NOMO-1 (cell line): Measurements from ENCODE around the gene GATA5.
A peak's percentile ranks its signal among the peaks of the same experiment; 100 is the strongest.
"Not testable (repeated sequence)": the region's sequence is repeated elsewhere in the genome, so short reads cannot be mapped to it uniquely, and the experiment has no call there.

Experiments
- DNase-seq, 2 experiments: peaks; one replicate each; lab custom pipeline; 2025; ENCODE audit not compliant: unreplicated experiment in 2 of 2; lab: John Stamatoyannopoulos, UW

Gene GATA5

DNA sequence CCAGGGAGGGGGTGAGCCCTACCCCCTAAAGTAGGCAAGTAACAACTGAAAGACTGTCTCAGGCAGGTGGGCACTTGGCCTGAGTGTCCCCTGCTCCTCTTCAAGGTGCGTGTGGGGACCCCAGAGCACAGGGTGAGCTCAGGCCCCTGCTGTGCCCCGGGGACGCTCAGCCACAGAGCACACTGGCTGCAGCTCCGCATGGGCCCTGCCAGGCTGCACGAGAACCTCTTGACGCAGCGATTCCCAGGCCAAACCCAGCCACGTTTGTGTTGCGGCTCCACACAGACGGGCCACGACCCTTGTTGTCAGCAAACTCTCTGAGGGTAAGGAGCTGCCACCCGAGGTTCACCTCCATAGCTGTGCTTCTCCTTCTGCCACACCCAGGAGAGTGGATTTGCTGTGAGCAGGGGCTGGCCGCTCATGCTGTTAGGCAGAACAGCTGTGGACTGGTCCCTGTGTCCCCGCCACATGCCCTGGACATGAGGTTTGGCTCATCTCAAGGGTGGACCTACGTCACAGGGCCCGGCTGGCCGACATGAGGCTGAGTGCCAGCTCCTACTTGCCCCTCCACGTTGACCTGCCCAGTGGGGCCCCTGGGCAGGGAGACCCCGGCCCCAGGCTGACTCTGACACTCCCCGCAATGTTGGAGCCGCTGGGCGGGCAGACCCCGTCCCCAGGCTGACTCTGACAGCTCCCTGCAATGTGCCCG, 29.7 kb upstream of the GATA5 start:
- no peak for DNase-seq

- DNase-seq, result no peak
Observed at GRCh38 chr20:62504323-62504722, 28.5 kb upstream of the GATA5 start.

GRCh38 chr20:62503401-62504178, 27.8 kb upstream of the GATA5 start:
- no peak for DNase-seq

- no peak for DNase-seq
Observed at GRCh38 chr20:62502496-62503095, 26.8 kb upstream of the GATA5 start.

GRCh38 chr20:62501801-62502495, 26.2 kb upstream of the GATA5 start:
- DNase-seq, result peak; percentile 44 to 67

DNA sequence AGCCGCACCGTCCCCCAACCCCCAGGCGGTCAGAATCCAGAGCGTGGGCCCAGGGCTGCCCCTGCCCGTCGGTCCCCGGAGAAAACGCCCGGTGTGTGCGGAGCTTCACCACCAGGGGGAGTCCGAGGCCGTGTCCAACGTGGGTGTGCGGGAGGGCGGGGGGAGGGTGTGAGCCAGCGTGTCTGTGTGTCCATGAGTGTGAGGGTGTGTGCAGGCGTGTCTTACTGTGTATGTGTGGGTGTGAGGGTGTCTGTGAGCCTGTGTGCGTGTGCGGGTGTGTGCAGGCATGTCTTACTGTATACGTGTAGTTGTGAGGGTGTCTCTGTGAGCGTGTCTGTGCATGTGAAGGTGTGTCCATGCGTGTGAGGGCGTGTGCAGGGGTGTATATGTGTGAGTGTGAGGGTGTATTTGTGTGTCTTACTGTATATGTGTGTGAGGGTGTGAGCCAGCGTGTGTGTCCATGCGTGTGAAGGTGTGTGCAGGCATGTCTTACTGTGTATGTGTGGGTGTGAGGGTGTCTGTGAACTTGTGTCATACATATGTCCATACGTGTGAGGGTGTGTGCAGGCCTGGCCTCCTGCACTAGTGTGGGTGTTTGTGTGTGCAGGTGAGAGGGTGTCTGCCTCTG, 24.6 kb upstream of the GATA5 start:
- peak; percentile 28 to 70 for DNase-seq

DNA sequence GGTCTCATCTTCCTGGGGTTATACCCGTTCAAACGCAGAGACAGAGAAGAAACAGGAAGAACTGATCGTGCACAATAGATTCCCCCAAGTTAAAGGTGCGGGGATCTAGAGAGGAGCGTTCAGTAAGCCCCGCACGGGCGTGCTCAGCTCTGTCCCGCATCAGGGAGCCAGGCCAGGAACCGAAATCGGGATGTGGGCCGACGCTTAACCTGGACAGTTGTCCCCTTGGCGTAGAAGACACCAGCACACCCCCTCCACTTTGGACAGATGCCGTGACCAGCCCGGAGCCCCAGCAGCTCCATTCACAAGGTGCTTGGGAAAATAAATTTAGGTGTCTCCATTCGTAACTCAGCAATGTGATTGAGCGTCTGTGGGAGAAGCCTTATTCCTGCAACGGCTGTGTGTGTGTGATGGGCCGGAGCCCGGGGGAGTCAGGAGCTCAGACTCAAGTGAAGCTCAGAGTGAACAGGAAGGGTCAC, 24.0 kb upstream of the GATA5 start:
- no peak for DNase-seq

- no peak for DNase-seq
Observed at GRCh38 chr20:62498874-62499273, 23.1 kb upstream of the GATA5 start.

- no peak for DNase-seq
Observed at GRCh38 chr20:62496568-62497218, 20.9 kb upstream of the GATA5 start.

GRCh38 chr20:62495749-62496567, 20.2 kb upstream of the GATA5 start:
- DNase-seq, result no peak

GRCh38 chr20:62494980-62495748, 19.4 kb upstream of the GATA5 start:
- no peak for DNase-seq

- peak; percentile 62 to 70 for DNase-seq
Observed at GRCh38 chr20:62494537-62494936, 18.7 kb upstream of the GATA5 start.

DNA sequence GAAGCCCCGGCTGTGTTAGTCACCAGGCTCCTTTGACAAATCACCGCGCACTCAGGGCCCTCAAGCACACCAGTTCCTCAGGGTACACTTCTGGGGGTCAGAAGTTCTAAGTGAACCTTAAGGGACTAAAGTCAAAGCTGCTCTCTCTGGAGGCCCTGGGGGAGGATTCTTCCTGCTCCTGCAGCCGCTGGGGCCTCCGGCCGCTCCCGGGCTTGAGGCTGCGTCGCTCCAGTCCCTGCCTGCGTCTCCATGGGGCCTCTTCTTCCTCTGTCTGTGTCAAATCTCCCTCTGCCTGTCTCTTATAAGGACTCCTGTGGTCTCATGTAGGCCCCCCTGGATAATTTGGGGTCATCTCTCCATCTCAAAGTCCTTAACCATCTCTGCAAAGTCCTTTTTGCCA, 18.1 kb upstream of the GATA5 start:
- DNase-seq, result no peak

GRCh38 chr20:62493253-62493885, 17.6 kb upstream of the GATA5 start:
- DNase-seq, result no peak

GRCh38 chr20:62492711-62493110, 16.9 kb upstream of the GATA5 start:
- no peak for DNase-seq

GRCh38 chr20:62490783-62491182, 15.0 kb upstream of the GATA5 start:
- not testable (repeated sequence) for DNase-seq

DNA sequence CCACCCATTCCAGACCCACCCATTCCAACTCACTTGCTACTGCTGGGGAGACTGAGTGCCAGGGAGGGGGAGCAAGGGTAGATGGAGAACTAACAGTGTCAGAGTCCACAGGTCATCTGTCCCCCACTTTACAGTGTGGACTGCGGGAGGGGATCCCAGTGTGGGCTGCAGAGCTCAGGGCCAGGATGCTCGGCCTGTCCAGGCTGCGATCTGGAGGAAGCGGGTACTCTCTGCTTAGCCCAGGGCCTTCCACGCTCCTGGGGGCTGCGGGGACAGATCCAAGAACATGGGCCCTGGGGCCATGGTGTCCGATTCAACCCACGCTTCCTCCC, 14.1 kb upstream of the GATA5 start:
- DNase-seq, result no peak
